Hematopoietic multipotent progenitor cell treated with erythropoietin and hydrocortisone succinate and interleukin-3 and kit ligand, for 6 days (in vitro differentiated cells): Measurements from ENCODE around the gene ZNF804A.
A peak's percentile ranks its signal among the peaks of the same experiment; 100 is the strongest.

Experiments used
- DNase-seq: peaks from one replicate; pipeline ENCODE4 v3.0.0-alpha.2; 2015

Gene ZNF804A

DNA sequence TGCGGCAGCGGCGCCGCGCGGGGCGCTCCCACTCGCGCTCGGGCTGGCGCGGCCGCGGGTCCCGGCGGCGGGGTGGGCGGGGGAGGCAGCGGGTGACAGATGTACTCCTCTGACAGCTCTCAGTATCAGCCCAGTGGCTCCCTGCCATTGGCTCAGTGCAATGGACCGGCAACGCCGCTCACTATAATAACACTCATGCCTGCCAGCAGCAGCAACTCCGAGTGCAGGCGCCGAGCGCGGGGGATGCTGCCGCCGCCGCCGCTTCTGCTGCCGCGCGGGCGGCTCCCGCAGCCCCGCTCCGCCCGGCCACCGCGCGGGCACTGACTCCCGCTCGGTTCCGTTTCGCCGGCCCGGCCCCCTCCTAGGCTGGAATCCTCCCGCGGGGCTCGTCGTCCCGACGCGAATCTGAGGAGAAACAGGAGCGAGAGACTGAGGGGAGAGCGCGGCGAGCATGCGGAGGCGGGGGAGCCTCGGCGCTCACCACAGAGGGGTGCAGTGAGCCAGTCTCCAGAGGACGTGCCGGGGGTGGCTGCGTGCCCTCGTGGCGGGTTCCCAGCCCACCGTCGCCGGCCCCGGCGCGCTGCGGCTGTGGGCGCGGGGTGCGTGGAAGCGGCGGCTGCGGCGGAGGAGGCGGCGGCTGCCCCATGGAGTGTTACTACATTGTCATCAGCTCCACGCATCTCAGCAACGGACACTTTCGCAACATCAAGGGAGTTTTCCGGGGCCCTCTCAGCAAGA, at the start of gene ZNF804A:
Gene ZNF804A (plus strand): TSS at position 214 of the 738 bp plus-strand sequence. CDS start 431 bp downstream, at position 645.
- peak; percentile 85 for DNase-seq

DNA sequence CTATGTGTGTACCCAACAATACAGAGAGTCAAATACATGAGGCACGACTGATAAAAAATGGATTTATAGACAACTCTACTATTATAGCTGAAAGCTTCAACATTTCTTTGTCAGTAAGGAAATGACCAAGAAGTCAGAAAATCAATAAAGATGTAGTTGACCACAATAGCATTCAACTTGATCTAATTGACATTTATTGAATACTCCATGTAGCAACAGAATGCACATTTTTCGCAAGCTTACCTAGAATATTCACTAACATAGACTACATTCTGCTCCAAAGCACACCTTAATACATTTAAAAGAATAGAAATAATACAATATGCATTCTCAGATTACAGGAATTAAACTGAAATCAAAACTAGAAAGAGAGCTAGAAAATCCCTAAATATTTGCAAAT, 49.2 kb upstream of the ZNF804A start:
- no peak for DNase-seq

- no peak for DNase-seq
Measured at GRCh38 chr2:184551626-184552025, 46.7 kb upstream of the ZNF804A start.

- no peak for DNase-seq
Measured at GRCh38 chr2:184554736-184555135, 43.6 kb upstream of the ZNF804A start.

DNA sequence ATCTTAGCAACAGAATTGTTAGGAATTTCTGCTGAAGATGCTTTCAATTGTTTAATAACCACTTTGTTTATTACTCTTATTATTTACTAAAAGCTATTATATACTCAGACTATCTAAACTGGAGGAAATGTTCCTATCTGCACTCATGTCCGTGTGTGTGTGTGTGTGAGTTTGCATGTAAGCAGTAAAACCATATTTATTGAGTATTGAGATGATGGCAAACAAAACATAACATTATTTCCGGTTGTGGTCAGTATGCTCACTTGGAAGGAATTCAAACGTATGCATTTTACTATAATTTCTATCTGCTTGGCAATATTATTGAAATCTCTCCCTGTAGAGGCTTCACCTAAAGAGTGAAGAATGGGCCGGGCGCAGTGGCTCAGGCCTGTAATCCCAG, 43.0 kb upstream of the ZNF804A start:
- no peak for DNase-seq

DNA sequence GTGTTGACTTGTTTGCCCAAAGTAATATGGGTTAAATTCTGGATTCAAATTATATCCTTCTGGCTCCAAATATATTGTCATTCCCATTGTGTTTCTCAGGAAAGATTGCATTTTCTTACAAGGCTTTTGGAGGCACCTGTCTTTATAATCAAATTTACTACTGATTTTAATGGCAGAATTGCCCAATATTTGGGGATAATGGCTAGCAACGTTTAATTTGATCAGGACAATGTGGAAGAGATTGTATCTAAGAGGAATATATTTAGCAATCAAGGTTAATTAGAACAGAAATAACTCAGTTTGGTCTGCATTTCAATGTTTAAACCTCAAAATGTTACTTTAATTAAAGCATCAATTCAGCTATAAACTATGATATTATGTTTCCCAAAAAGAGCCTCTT, 41.7 kb upstream of the ZNF804A start:
- no peak for DNase-seq

DNA sequence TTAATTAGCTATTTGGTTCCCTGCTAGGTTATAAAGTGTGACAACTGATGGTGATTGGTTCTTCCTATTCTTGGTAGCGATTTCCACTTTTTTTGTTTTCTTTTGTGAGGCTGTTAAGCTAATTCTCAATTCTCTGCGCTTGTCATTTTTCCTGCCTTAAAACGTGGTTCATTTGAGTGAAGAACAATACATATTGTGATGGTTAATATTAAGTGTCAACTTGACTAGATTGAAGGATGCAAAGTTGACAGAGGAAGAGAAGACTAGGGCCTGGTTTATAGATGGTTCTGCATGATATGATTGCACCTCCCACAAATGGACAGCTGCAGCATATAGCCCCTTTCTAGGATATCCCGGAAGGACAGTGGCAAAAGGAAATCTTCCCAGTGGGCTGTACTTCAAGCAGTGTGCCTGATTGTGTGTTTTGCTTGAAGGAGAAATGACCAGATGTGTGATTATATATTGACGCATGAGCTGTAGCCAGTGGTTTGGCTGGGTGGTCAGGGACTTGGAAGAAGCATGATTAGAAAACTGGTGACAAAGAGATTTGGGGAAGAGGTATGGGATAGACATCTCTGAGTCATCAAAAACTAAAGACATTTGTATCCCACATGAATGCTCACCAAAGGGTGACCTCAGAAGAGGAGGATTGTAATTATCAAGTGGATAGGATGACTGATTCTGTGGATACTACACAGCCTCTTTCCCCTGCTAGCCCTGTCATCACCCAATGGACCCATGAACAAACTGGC, 39.4 kb upstream of the ZNF804A start:
- no peak for DNase-seq

DNA sequence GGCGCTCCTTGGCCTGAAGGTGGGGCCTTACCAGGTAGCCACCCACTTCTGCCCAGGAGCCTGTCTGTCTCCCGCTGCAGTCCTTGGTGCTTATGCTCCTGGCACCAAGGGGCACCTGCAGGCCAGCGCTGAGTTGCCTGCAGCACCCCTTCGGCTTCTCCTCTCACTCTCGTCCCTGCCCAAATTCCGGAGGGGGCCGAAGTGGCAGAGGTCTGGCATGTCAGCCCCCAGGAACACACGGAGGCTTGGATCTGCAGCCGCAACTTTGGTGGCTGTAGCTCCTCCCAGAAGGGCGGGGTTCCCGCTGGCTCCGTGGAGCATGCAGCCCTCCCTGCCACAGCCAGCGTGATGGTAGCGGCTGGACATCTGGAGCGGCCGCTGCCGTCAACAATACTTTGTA, 37.7 kb upstream of the ZNF804A start:
- DNase-seq = no peak

DNA sequence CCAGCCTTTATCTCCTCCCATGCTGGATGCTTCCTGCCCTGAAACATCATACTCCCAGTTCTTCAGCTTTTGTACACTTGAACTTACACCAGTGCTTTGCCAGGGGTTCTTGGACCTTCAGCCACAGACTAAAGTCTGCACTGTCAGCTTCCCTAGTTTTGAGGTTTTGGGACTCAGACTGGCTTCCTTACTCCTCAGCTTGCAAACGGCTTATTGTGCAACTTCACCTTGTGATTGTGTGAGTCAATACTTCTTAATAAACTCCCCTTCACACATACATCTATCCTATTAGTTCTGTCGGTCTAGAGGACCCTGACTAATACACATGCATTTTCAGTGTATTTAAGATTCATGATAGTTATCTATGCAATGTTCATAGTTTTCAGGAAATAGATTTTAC, 35.8 kb upstream of the ZNF804A start:
- peak; percentile 37 for DNase-seq

DNA sequence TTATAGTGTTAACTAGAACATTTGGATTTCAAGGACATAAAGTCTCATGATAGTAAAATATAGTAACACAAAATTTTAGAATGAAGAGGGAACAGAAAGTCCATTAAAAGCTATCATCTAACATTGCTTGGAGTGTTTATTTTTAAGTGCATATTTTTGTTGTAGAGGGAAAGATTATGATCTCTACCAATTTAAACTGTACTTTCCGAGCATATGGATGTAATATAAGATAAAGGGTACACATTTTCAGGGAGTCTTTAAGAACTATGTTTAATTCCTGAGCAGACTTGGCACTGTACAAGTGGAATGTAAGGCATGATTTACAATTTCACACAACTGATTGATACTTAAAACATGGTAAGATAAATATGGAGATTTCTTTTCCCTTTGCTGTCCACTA, 34.2 kb upstream of the ZNF804A start:
- DNase-seq = no peak

GRCh38 chr2:184566716-184567115, 31.6 kb upstream of the ZNF804A start:
- no peak for DNase-seq

DNA sequence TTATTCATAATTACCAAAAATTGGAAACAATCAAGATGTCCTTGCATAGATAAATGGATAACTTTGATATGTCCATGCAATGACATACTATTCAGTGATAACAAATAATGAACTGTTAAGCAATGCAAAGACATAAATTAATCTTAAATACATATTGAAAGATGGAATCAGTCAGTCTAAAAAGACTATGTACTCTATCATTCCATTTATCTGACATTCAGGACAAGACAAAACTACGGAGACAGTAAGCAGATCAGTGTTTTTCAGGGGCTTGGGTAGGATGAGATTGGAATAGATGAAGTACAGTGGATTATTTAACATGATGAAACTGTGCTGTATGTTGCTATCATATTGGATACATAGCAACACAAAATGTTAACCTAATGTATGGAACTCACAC, 21.3 kb upstream of the ZNF804A start:
- DNase-seq = no peak

- peak; percentile 19 for DNase-seq
Measured at GRCh38 chr2:184577743-184578142, 20.6 kb upstream of the ZNF804A start.

DNA sequence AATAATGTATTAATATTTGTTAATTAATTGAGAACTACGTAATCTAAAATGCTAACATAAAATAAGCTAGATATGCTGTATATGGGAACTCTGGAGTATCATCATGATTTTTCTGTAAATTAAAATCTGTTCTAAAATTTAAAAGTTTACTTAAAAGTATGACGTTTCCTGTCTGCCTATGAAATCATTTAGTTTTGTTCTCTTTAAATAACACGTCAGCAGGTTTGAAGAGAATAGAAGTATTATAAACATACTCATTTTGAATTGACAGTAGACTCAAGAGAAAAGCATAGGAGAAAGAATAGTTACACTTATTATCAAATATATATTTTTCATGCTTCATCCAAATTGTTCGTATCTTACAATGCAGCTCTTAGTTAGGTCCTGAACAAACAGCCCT, 19.1 kb upstream of the ZNF804A start:
- DNase-seq = no peak

DNA sequence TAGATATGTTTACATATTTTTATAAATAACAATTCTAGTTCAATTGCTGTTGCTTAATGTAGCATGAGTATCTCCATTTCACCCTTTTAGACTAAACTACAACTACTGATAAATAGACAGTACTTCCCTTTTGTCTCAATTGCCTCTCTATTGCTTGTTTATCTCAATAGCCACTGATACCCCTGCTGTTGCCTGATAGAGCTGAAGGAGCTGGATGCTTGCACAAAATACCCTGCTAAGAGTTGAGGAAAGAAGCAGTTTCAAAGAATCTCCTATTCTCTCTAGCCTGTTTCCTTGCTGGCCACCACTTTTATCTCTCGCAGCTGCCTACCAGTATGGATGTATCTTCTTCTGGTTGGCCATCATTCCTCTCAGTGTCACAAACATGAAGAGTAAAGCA, 16.9 kb upstream of the ZNF804A start:
- peak; percentile 70 for DNase-seq

- peak; percentile 61 for DNase-seq
Measured at GRCh38 chr2:184589261-184589660, 9.1 kb upstream of the ZNF804A start.

GRCh38 chr2:184596819-184597411, 1.4 kb upstream of the ZNF804A start:
- DNase-seq = peak; percentile 88

DNA sequence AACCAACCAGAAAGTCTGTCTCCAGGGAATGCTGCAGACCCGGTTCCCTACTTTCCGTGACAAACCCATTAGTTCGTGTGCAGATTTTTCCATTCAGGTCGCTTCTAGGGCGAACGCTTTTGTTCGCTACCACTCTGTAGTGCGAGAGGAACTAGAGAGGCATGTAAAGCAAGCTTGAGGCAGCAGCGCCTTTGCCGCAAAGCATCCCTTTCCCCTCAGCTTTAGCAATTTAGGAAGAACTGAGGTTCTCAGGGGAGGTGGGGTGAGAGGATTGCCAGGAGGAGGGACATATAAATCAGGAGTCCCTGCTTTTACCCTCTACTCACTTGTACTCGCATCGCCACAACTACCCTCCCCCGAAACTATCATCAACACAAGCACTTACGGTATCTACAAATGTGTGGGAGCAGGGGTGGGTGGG, 748 bp upstream of the ZNF804A start:
- DNase-seq = peak; percentile 73

DNA sequence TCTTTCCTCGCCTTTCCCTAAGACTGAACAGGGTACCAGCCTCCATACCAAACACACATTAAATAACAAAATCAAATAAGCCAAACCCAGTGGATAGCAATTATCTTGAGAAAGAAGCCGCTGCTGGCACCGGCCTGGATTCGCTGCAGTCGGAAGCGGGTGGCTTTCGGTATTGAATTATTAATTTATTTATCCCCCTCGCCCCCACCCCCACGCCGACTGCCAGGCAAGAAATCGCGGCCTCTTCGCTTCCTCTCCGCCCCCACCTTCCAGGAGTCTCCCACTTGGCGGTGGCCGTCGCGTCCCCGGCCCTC, 370 bp upstream of the ZNF804A start:
- DNase-seq = no peak

- peak; percentile 72 for DNase-seq
Measured at GRCh38 chr2:184599054-184599871, 934 bp downstream of the ZNF804A start.

- peak; percentile 69 for DNase-seq
Measured at GRCh38 chr2:184599872-184600222, 1.5 kb downstream of the ZNF804A start.

DNA sequence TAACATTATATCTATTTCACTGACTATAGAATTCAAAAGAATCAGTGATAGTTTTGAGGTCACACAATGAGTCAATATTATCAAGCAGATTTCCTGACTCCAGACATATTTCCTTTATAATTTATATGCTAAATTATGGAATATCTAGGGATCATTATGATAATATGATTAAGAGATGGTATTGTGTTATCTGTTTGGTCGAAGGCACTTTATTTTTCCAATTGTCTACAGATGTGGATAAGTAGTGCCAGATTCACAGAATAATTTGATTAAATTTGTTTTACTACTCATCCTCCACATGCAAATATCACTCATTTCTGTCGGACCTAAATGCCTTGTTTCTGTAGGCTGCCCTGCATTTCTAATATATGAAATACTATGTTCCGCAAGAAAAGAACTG, 4.4 kb downstream of the ZNF804A start:
- DNase-seq = no peak

GRCh38 chr2:184610891-184611290, 12.6 kb downstream of the ZNF804A start:
- no peak for DNase-seq
